Kidney (tissue), 22 donors: ENCODE data around the gene ETV6. TPM values are rescaled to one million over a fixed set of nuclear protein-coding genes. Genes with fewer than 3 reads are reported as not detected.

Experiments
- DNase-seq, 5 donors: peaks; one replicate each; pipeline ENCODE4 v3.0.0-alpha.2; 2013 to 2020
- FAIRE-seq: peaks from 2 replicates; lab custom pipeline; 2012; peaks lifted over from hg19 to GRCh38; lab: Jason Lieb, UNC
- H3K27ac ChIP-seq, 2 donors: one replicate each; pipeline ENCODE4 v1.7.0; 2013; ENCODE audit warnings: low read depth in 2 of 2, low read length in 2 of 2, inconsistent platforms in 1 of 2
- H3K27me3 ChIP-seq: one replicate; pipeline ENCODE4 v1.7.1; 2013; ENCODE audit warnings: low read length, inconsistent platforms; ENCODE audit not compliant: control insufficient read depth, insufficient read depth
- H3K36me3 ChIP-seq, 3 donors: one replicate each; pipeline versions ENCODE4 v1.7.0 to v1.7.1; 2013; ENCODE audit warnings: low read length in 3 of 3, control low read depth in 1 of 3, inconsistent platforms in 1 of 3; ENCODE audit not compliant: insufficient read depth in 3 of 3, control insufficient read depth in 2 of 3
- H3K4me1 ChIP-seq, 3 donors: one replicate each; pipeline versions ENCODE4 v1.7.0 to v1.7.1; 2013; ENCODE audit warnings: low read length in 3 of 3, inconsistent platforms in 1 of 3, low read depth in 1 of 3; ENCODE audit not compliant: control insufficient read depth in 2 of 3, insufficient read depth in 2 of 3
- H3K4me3 ChIP-seq, 3 donors: one replicate each; pipeline versions ENCODE4 v1.7.0 to v1.8.1; 2013; ENCODE audit warnings: low read length in 3 of 3, control low read depth in 1 of 3, inconsistent platforms in 1 of 3
- H3K9ac ChIP-seq, 3 donors: one replicate each; pipeline versions ENCODE4 v1.7.0 to v1.7.1; 2013; ENCODE audit warnings: low read length in 3 of 3, control low read depth in 1 of 3, inconsistent platforms in 1 of 3
- H3K9me3 ChIP-seq, 3 donors: one replicate each; pipeline versions ENCODE4 v1.7.0 to v1.7.1; 2013; ENCODE audit warnings: low read length in 3 of 3, control low read depth in 1 of 3, inconsistent platforms in 1 of 3; ENCODE audit not compliant: control insufficient read depth in 2 of 3, insufficient read depth in 1 of 3
- intact Hi-C: fragments of 100-400 bp; cut with DNase I; formaldehyde crosslinking; loops from one replicate; pipeline ENCODE4 v1.11.1; 2022
- long read RNA-seq, 10 donors: library from polyadenylated mRNA in 1 of 10; unstranded in 1 of 10; transcript quantifications; one replicate each; pipeline ENCODE4 v2.0.0 and lab custom pipeline, GENCODE V29; 2021 to 2026
- polyA plus RNA-seq: library from polyadenylated mRNA; stranded (reverse); fragments of 350-450 nt; fragmentation: Illumina TruSeq; extraction: RNeasy Lipid Tissue Mini Kit (QIAGEN cat#74804); gene quantifications from one replicate; pipeline ENCODE4 v1.2.3, GENCODE V29; 2014; ENCODE audit warnings: low read depth, low replicate concordance; ENCODE audit not compliant: insufficient read depth
- total RNA-seq: library from RNA; stranded (reverse); fragmentation: NEBNext Ultra II Directional; extraction: Animal tissue kit (Norgen Biotek cat#: 25700); gene quantifications from one replicate; pipeline ENCODE4 v1.2.1, GENCODE V29; 2021
- TF ChIP-seq, protein P1 (sequence below): IDR thresholded peaks from 3 replicates; pipeline ENCODE4 v1.5.1; 2012; ENCODE audit warnings: mild to moderate bottlenecking, moderate library complexity, borderline replicate concordance; ENCODE audit not compliant: insufficient read depth; ENCODE audit errors: extremely low read depth
- donor health status: control.
- donor health status: control.
- donor health status: control.
- donor health status: control.
- donor health status: control.
- donor health status: DM: yes; HTN: yes; CAD: no.
- donor health status: Normal renal cell carcinoma (clear cell type).

The ETV6 gene
- total RNA-seq: 59.8 TPM
- 5.2 TPM for polyA plus RNA-seq
- long read RNA-seq, donor 1, full-length matches to known transcripts: 2 of 14 reads
- long read RNA-seq, donor 1, partial matches to known transcripts: 12 of 14 reads
- long read RNA-seq, donor 1, other reads (novel, unspliced or antisense): 0 of 14 reads
- long read RNA-seq, donor 2: 0 reads
- long read RNA-seq, donor 3, full-length matches to known transcripts: 1 of 1 reads
- long read RNA-seq, donor 3, partial matches to known transcripts: 0 of 1 reads
- long read RNA-seq, donor 3, other reads (novel, unspliced or antisense): 0 of 1 reads
- long read RNA-seq, donor 4, full-length matches to known transcripts: 1 of 1 reads
- long read RNA-seq, donor 4, partial matches to known transcripts: 0 of 1 reads
- long read RNA-seq, donor 4, other reads (novel, unspliced or antisense): 0 of 1 reads
- long read RNA-seq, donor 5: 0 reads
- long read RNA-seq, donor 6, full-length matches to known transcripts: 2 of 2 reads
- long read RNA-seq, donor 6, partial matches to known transcripts: 0 of 2 reads
- long read RNA-seq, donor 6, other reads (novel, unspliced or antisense): 0 of 2 reads
- long read RNA-seq, donor 7, full-length matches to known transcripts: 22 of 43 reads
- long read RNA-seq, donor 7, partial matches to known transcripts: 10 of 43 reads
- long read RNA-seq, donor 7, other reads (novel, unspliced or antisense): 11 of 43 reads
- long read RNA-seq, donor 8, full-length matches to known transcripts: 1 of 1 reads
- long read RNA-seq, donor 8, partial matches to known transcripts: 0 of 1 reads
- long read RNA-seq, donor 8, other reads (novel, unspliced or antisense): 0 of 1 reads
- long read RNA-seq, donor 9, full-length matches to known transcripts: 1 of 1 reads
- long read RNA-seq, donor 9, partial matches to known transcripts: 0 of 1 reads
- long read RNA-seq, donor 9, other reads (novel, unspliced or antisense): 0 of 1 reads
- long read RNA-seq, donor 10, full-length matches to known transcripts: 1 of 1 reads
- long read RNA-seq, donor 10, partial matches to known transcripts: 0 of 1 reads
- long read RNA-seq, donor 10, other reads (novel, unspliced or antisense): 0 of 1 reads

- no peaks in the 10 kb centered on the region for H3K27me3 ChIP-seq
- peaks cover 0 to 13% (median 12%) of the 10 kb centered on the region in 3 donors for H3K4me1 ChIP-seq
- no peak for FAIRE-seq
- peak; percentile 86 to 95 (median 89) for DNase-seq
- intact Hi-C loops: no loop called here
- H3K36me3 ChIP-seq: no peaks in the 10 kb centered on the region
- H3K4me3 ChIP-seq: peak within 1 kb of the TSS; percentile 96 to 97 (median 97)
- peak within 1 kb of the TSS; percentile 41 to 96 (median 94) for H3K9ac ChIP-seq
- peak within 1 kb of the TSS; percentile 93 to 94 for H3K27ac ChIP-seq
- TF ChIP-seq, protein P1, sequence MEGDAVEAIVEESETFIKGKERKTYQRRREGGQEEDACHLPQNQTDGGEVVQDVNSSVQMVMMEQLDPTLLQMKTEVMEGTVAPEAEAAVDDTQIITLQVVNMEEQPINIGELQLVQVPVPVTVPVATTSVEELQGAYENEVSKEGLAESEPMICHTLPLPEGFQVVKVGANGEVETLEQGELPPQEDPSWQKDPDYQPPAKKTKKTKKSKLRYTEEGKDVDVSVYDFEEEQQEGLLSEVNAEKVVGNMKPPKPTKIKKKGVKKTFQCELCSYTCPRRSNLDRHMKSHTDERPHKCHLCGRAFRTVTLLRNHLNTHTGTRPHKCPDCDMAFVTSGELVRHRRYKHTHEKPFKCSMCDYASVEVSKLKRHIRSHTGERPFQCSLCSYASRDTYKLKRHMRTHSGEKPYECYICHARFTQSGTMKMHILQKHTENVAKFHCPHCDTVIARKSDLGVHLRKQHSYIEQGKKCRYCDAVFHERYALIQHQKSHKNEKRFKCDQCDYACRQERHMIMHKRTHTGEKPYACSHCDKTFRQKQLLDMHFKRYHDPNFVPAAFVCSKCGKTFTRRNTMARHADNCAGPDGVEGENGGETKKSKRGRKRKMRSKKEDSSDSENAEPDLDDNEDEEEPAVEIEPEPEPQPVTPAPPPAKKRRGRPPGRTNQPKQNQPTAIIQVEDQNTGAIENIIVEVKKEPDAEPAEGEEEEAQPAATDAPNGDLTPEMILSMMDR: no peak
- H3K9me3 ChIP-seq: no peaks in the 10 kb centered on the region
Observed at GRCh38 chr12:11649413-11650285, at the start of gene ETV6. TSS of gene ETV6 (plus strand) at chr12:11649674. CDS start at chr12:11650128, 454 bp downstream.

- intact Hi-C loops: no loop called here
- H3K27me3 ChIP-seq: no peaks in the 10 kb centered on the region
- H3K36me3 ChIP-seq: no peaks in the 10 kb centered on the region
- DNase-seq (no peak), FAIRE-seq (no peak)
- no peak overlapping the region for H3K9ac ChIP-seq
- TF ChIP-seq, protein P1: no peak
- H3K27ac ChIP-seq: no peak overlapping the region
- no peak overlapping the region for H3K4me3 ChIP-seq
- H3K4me1 ChIP-seq: no peaks in the 10 kb centered on the region
- no peaks in the 10 kb centered on the region for H3K9me3 ChIP-seq
Observed at GRCh38 chr12:11600199-11600598, 49.3 kb upstream of the ETV6 start.

DNA sequence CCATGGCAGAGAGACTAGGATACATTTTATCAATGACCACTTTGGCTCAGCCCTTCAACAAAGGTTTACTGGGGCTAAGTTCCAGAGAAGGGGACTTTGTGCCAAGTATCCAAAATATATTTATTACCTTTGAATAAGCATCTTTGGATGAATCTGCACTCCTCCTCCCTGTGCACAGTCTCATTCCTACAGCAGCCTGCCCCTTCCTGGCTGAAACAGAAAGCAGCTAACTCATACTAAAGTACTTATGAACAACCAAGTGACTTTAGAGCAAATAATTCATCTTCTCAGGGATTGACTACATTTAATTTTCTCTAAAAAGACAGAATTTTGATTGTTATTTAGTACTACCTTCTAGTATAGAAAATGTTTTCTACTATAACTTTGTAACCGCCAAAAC is 47.8 kb upstream of the ETV6 start:
- DNase-seq (no peak), FAIRE-seq (no peak)
- no peak overlapping the region for H3K9ac ChIP-seq
- H3K27me3 ChIP-seq: no peaks in the 10 kb centered on the region
- H3K9me3 ChIP-seq: no peaks in the 10 kb centered on the region
- no peak overlapping the region for H3K4me3 ChIP-seq
- TF ChIP-seq, protein P1: no peak
- H3K36me3 ChIP-seq: no peaks in the 10 kb centered on the region
- intact Hi-C loops: no loop called here
- no peak overlapping the region for H3K27ac ChIP-seq
- H3K4me1 ChIP-seq: no peaks in the 10 kb centered on the region
